Measurements from ENCODE around the gene SCT. TPM values are rescaled to one million over a fixed set of nuclear protein-coding genes. Genes with fewer than 3 reads are reported as not detected.

The SCT gene
- total and polyA plus RNA-seq, 8 donors = 0.58 to 0.69 TPM; not detected in 6

- ATAC-seq = no peak
- no peaks in the 10 kb centered on the region for H3K9me3 ChIP-seq
- no peak overlapping the region for H3K4me3 ChIP-seq
- WGBS, 2 donors = 86% methylated on average over 13 to 15 of the region's 15 CpGs
- no peak for TF ChIP-seq CTCF (IDR thresholded peaks at IDR 0.05)
- FAIRE-seq = no peak
- no peak for DNase-seq
- no peak overlapping the region for H3K27ac ChIP-seq
- intact Hi-C loops (cut with DNase I) = no loop called here
- H3K4me1 ChIP-seq = no peaks in the 10 kb centered on the region
- no peaks in the 10 kb centered on the region for H3K27me3 ChIP-seq
- H3K36me3 ChIP-seq = no peaks in the 10 kb centered on the region
Observed at GRCh38 chr11:665062-665703, 38.2 kb upstream of the SCT start.

- Histone ChIP-seq H3K27me3 (no peaks in the 10 kb centered on the region), H3K9me3 (no peaks in the 10 kb centered on the region), H3K4me3 (no peak overlapping the region), H3K27ac (no peak overlapping the region), H3K36me3 (peaks cover 0 to 4% (median 0%) of the 10 kb centered on the region in 3 donors), H3K4me1 (no peaks in the 10 kb centered on the region)
- intact Hi-C loops (cut with DNase I) = loop anchor here in 2 of 3 donors (5.0 kb wide), 1 partner anchor 60 kb away; no protein-coding TSS in a partner anchor
- DNase-seq (peak; percentile 53 to 87 (median 78)), FAIRE-seq (no peak), ATAC-seq (peak; percentile 77 to 95 (median 86))
- peak; percentile 33 to 64 (median 52) for TF ChIP-seq CTCF (IDR thresholded peaks at IDR 0.05)
- WGBS, 2 donors = 48% methylated on average over 15 of the region's 15 CpGs
Observed at GRCh38 chr11:662689-663274, 35.8 kb upstream of the SCT start.

- no peak overlapping the region for H3K4me3 ChIP-seq
- no peak for ATAC-seq
- DNase-seq = no peak
- intact Hi-C loops (cut with DNase I) = loop anchor here in 2 of 3 donors (5.0 kb wide), 1 partner anchor 61 kb away; no protein-coding TSS in a partner anchor
- no peak for TF ChIP-seq CTCF (IDR thresholded peaks at IDR 0.05)
- no peak for FAIRE-seq
- H3K4me1 ChIP-seq = no peaks in the 10 kb centered on the region
- no peak overlapping the region for H3K27ac ChIP-seq
- no peaks in the 10 kb centered on the region for H3K27me3 ChIP-seq
- WGBS, 2 donors = 88 to 89% methylated on average over 19 of the region's 19 CpGs
- no peaks in the 10 kb centered on the region for H3K9me3 ChIP-seq
- H3K36me3 ChIP-seq = peaks cover 0 to 4% (median 0%) of the 10 kb centered on the region in 3 donors
Observed at GRCh38 chr11:660681-661444, 33.9 kb upstream of the SCT start.

- TF ChIP-seq CTCF (IDR thresholded peaks at IDR 0.05) = no peak
- H3K9me3 ChIP-seq = no peaks in the 10 kb centered on the region
- H3K27ac ChIP-seq = no peak overlapping the region
- ATAC-seq = no peak
- DNase-seq = no peak
- H3K4me3 ChIP-seq = no peak overlapping the region
- no peak for FAIRE-seq
- H3K4me1 ChIP-seq = peaks cover 0 to 3% (median 3%) of the 10 kb centered on the region in 3 donors
- H3K27me3 ChIP-seq = no peaks in the 10 kb centered on the region
- intact Hi-C loops (cut with DNase I) = loop anchor here in 2 of 3 donors (5.0 kb wide), 1 partner anchor 62 kb away; no protein-coding TSS in a partner anchor
- H3K36me3 ChIP-seq = peaks cover 0 to 4% (median 0%) of the 10 kb centered on the region in 3 donors
- WGBS, 2 donors = 89 to 93% methylated on average over 19 of the region's 19 CpGs
Observed at GRCh38 chr11:660281-660680, 33.3 kb upstream of the SCT start.

Data from pancreas (tissue), 10 donors.